HEK293 (cell line): ENCODE data around the gene MLLT10.

Experiments
- CTCF ChIA-PET: fragments of 350-600 bp; formaldehyde crosslinking; extraction: SDS; loops from one replicate; lab custom pipeline; 2021; ENCODE audit warnings: antibody characterized with exemption; lab: Yijun Ruan, JAX
- POLR2A ChIA-PET: fragments of 300-600 bp; formaldehyde crosslinking; extraction: SDS; loops from one replicate; lab custom pipeline; 2020; ENCODE audit warnings: antibody characterized with exemption, inconsistent platforms; lab: Yijun Ruan, JAX
- H3K27ac ChIP-seq: fragments of 200-500 bp; sonication (Bioruptor generic); 2 replicates; pipeline ENCODE4 v1.5.1; 2014; ENCODE audit warnings: low read depth, low read length, control low read depth, inconsistent platforms; ENCODE audit errors: extremely low read depth
- H3K36me3 ChIP-seq, 2 experiments: fragments of 200-500 bp in 1 of 2; sonication (Bioruptor generic) in 1 of 2; 1 replicate in 1 of 2; 2 replicates in 1 of 2; pipeline ENCODE4 v1.5.1; 2014 to 2017; ENCODE audit warnings: inconsistent platforms in 2 of 2, low read length in 2 of 2; ENCODE audit not compliant: control insufficient read depth in 2 of 2, insufficient read depth in 1 of 2
- H3K4me1 ChIP-seq: fragments of 200-500 bp; sonication (Bioruptor generic); 2 replicates; pipeline ENCODE4 v1.5.1; 2014; ENCODE audit warnings: mild to moderate bottlenecking, low read length, inconsistent platforms; ENCODE audit not compliant: control insufficient read depth, insufficient read depth
- H3K4me3 ChIP-seq: 2 replicates; pipeline ENCODE4 v1.5.1; 2011; ENCODE audit warnings: low read depth, mild to moderate bottlenecking, control low read depth, low read length, moderate library complexity
- H3K9me3 ChIP-seq: fragments of 200-500 bp; sonication (Bioruptor generic); 2 replicates; pipeline ENCODE4 v1.5.1; 2014; ENCODE audit warnings: low read depth, low read length, inconsistent platforms; ENCODE audit not compliant: control insufficient read depth, insufficient read depth
- GLIS2 ChIP-seq: fragments of 450-650 bp; formaldehyde crosslinking; IDR thresholded peaks from 2 replicates; pipeline ENCODE4 v1.5.1; 2016; ENCODE audit warnings: missing biosample characterization, missing genetic modification characterization
- HOXC10 ChIP-seq: sonication (generic); formaldehyde crosslinking; IDR thresholded peaks from 2 replicates; pipeline ENCODE4 v1.8.1; 2023; ENCODE audit warnings: mild to moderate bottlenecking, missing genetic modification reagents
- KLF16 ChIP-seq: fragments of 450-650 bp; formaldehyde crosslinking; IDR thresholded peaks from 2 replicates; pipeline ENCODE4 v1.5.1; 2017; ENCODE audit warnings: missing biosample characterization, missing genetic modification characterization
- KLF7 ChIP-seq: fragments of 450-650 bp; formaldehyde crosslinking; IDR thresholded peaks from 2 replicates; pipeline ENCODE4 v1.5.1; 2016; ENCODE audit warnings: missing biosample characterization, missing genetic modification characterization, borderline replicate concordance
- RBAK ChIP-seq: fragments of 450-650 bp; formaldehyde crosslinking; IDR thresholded peaks from 2 replicates; pipeline ENCODE4 v1.5.1; 2016; ENCODE audit warnings: missing biosample characterization, missing genetic modification characterization
- SCRT2 ChIP-seq: fragments of 450-650 bp; formaldehyde crosslinking; IDR thresholded peaks from 2 replicates; pipeline ENCODE4 v1.5.1; 2016; ENCODE audit warnings: missing biosample characterization, missing genetic modification characterization
- SETDB1 ChIP-seq: IDR thresholded peaks from one replicate; pipeline ENCODE4 v1.6.1; 2017; ENCODE audit warnings: mild to moderate bottlenecking, low read length, moderate library complexity, mixed read lengths; ENCODE audit not compliant: insufficient read length
- SP7 ChIP-seq: fragments of 450-650 bp; formaldehyde crosslinking; IDR thresholded peaks from 2 replicates; pipeline ENCODE4 v1.5.1; 2016; ENCODE audit warnings: missing biosample characterization, missing genetic modification characterization
- WT1 ChIP-seq: fragments of 450-650 bp; formaldehyde crosslinking; IDR thresholded peaks from 2 replicates; pipeline ENCODE4 v1.5.1; 2016; ENCODE audit warnings: missing biosample characterization, missing genetic modification characterization
- ZBTB17 ChIP-seq: fragments of 450-650 bp; formaldehyde crosslinking; IDR thresholded peaks from 2 replicates; pipeline ENCODE4 v1.5.1; 2016; ENCODE audit warnings: missing biosample characterization, missing genetic modification characterization
- ZFP41 ChIP-seq: fragments of 450-650 bp; formaldehyde crosslinking; IDR thresholded peaks from 2 replicates; pipeline ENCODE4 v1.5.1; 2016; ENCODE audit warnings: missing biosample characterization, missing genetic modification characterization, borderline replicate concordance
- ZNF114 ChIP-seq: fragments of 450-650 bp; formaldehyde crosslinking; IDR thresholded peaks from 2 replicates; pipeline ENCODE4 v1.5.0; 2017; ENCODE audit warnings: missing biosample characterization, missing genetic modification characterization
- ZNF449 ChIP-seq: fragments of 450-650 bp; formaldehyde crosslinking; IDR thresholded peaks from 2 replicates; pipeline ENCODE4 v1.5.1; 2017; ENCODE audit warnings: missing biosample characterization, mild to moderate bottlenecking, missing genetic modification characterization, moderate library complexity
- ZNF639 ChIP-seq: fragments of 450-650 bp; formaldehyde crosslinking; IDR thresholded peaks from 2 replicates; pipeline ENCODE4 v1.5.1; 2016; ENCODE audit warnings: missing biosample characterization, missing genetic modification characterization
- ZNF768 ChIP-seq: fragments of 450-650 bp; formaldehyde crosslinking; IDR thresholded peaks from 2 replicates; pipeline ENCODE4 v1.5.1; 2018; ENCODE audit warnings: missing biosample characterization, mild to moderate bottlenecking, missing genetic modification characterization
- ZNF792 ChIP-seq: fragments of 450-650 bp; formaldehyde crosslinking; IDR thresholded peaks from 2 replicates; pipeline ENCODE4 v1.5.1; 2016; ENCODE audit warnings: missing biosample characterization, missing genetic modification characterization
- ZNF843 ChIP-seq: fragments of 450-650 bp; formaldehyde crosslinking; IDR thresholded peaks from 2 replicates; pipeline ENCODE4 v1.5.1; 2016; ENCODE audit warnings: missing biosample characterization, missing genetic modification characterization
- ZSCAN30 ChIP-seq: fragments of 450-650 bp; IDR thresholded peaks from 2 replicates; pipeline ENCODE4 v1.5.1; 2018; ENCODE audit warnings: missing biosample characterization, mild to moderate bottlenecking, missing genetic modification characterization, moderate library complexity
- ZXDB ChIP-seq: fragments of 450-650 bp; formaldehyde crosslinking; IDR thresholded peaks from 2 replicates; pipeline ENCODE4 v1.5.1; 2016; ENCODE audit warnings: missing biosample characterization, missing genetic modification characterization
- TF ChIP-seq, protein P1 (sequence below): fragments of 450-650 bp; formaldehyde crosslinking; IDR thresholded peaks from 2 replicates; pipeline ENCODE4 v1.5.1; 2016; ENCODE audit warnings: missing biosample characterization, missing genetic modification characterization
- TF ChIP-seq, protein P2 (sequence below): fragments of 450-650 bp; formaldehyde crosslinking; IDR thresholded peaks from 2 replicates; pipeline ENCODE4 v1.5.1; 2016; ENCODE audit warnings: missing biosample characterization, missing genetic modification characterization
- TF ChIP-seq, protein P3 (sequence below): fragments of 450-650 bp; formaldehyde crosslinking; IDR thresholded peaks from 2 replicates; pipeline ENCODE4 v1.5.1; 2016; ENCODE audit warnings: missing biosample characterization, missing genetic modification characterization
- TF ChIP-seq, protein P4 (sequence below): fragments of 450-650 bp; IDR thresholded peaks from 2 replicates; pipeline ENCODE4 v1.5.1; 2018; ENCODE audit warnings: missing biosample characterization, mild to moderate bottlenecking, missing genetic modification characterization

MLLT10 gene

GRCh38 chr10:21501731-21502347 lies 32.2 kb upstream of the MLLT10 start (continued):
- TF ChIP-seq, protein P1, sequence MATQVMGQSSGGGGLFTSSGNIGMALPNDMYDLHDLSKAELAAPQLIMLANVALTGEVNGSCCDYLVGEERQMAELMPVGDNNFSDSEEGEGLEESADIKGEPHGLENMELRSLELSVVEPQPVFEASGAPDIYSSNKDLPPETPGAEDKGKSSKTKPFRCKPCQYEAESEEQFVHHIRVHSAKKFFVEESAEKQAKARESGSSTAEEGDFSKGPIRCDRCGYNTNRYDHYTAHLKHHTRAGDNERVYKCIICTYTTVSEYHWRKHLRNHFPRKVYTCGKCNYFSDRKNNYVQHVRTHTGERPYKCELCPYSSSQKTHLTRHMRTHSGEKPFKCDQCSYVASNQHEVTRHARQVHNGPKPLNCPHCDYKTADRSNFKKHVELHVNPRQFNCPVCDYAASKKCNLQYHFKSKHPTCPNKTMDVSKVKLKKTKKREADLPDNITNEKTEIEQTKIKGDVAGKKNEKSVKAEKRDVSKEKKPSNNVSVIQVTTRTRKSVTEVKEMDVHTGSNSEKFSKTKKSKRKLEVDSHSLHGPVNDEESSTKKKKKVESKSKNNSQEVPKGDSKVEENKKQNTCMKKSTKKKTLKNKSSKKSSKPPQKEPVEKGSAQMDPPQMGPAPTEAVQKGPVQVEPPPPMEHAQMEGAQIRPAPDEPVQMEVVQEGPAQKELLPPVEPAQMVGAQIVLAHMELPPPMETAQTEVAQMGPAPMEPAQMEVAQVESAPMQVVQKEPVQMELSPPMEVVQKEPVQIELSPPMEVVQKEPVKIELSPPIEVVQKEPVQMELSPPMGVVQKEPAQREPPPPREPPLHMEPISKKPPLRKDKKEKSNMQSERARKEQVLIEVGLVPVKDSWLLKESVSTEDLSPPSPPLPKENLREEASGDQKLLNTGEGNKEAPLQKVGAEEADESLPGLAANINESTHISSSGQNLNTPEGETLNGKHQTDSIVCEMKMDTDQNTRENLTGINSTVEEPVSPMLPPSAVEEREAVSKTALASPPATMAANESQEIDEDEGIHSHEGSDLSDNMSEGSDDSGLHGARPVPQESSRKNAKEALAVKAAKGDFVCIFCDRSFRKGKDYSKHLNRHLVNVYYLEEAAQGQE (tag by site-specific recombination) = no peak
- TF ChIP-seq, protein P2, sequence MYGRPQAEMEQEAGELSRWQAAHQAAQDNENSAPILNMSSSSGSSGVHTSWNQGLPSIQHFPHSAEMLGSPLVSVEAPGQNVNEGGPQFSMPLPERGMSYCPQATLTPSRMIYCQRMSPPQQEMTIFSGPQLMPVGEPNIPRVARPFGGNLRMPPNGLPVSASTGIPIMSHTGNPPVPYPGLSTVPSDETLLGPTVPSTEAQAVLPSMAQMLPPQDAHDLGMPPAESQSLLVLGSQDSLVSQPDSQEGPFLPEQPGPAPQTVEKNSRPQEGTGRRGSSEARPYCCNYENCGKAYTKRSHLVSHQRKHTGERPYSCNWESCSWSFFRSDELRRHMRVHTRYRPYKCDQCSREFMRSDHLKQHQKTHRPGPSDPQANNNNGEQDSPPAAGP = no peak
- TF ChIP-seq ZNF843 (tag by site-specific recombination) (no peak), ZSCAN30 (tag by site-specific recombination) (no peak), GLIS2 (tag by site-specific recombination) (no peak), KLF16 (tag by site-specific recombination) (no peak), ZNF114 (tag by site-specific recombination) (no peak), ZXDB (no peak), ZNF449 (tag by site-specific recombination) (no peak), SP7 (tag by site-specific recombination) (no peak)

GRCh38 chr10:21502348-21502740 lies 31.7 kb upstream of the MLLT10 start:
- H3K4me3 ChIP-seq = no peak overlapping the region
- CTCF ChIA-PET = interaction anchor here (0.6 kb wide), 1 partner anchor 230 kb away, joined by 3 read pairs; no protein-coding TSS in a partner anchor
- no peak overlapping the region for H3K27ac ChIP-seq
- no peaks in the 10 kb centered on the region for H3K36me3 ChIP-seq
- H3K9me3 ChIP-seq = no peaks in the 10 kb centered on the region
- peaks cover 15% of the 10 kb centered on the region for H3K4me1 ChIP-seq
- no peak for TF ChIP-seq KLF7 (tag by site-specific recombination)
- TF ChIP-seq HOXC10 (CRISPR knock-in tag) = no peak
- no peak for TF ChIP-seq ZNF768 (tag by site-specific recombination)
- no peak for TF ChIP-seq SCRT2
- TF ChIP-seq, protein P3, sequence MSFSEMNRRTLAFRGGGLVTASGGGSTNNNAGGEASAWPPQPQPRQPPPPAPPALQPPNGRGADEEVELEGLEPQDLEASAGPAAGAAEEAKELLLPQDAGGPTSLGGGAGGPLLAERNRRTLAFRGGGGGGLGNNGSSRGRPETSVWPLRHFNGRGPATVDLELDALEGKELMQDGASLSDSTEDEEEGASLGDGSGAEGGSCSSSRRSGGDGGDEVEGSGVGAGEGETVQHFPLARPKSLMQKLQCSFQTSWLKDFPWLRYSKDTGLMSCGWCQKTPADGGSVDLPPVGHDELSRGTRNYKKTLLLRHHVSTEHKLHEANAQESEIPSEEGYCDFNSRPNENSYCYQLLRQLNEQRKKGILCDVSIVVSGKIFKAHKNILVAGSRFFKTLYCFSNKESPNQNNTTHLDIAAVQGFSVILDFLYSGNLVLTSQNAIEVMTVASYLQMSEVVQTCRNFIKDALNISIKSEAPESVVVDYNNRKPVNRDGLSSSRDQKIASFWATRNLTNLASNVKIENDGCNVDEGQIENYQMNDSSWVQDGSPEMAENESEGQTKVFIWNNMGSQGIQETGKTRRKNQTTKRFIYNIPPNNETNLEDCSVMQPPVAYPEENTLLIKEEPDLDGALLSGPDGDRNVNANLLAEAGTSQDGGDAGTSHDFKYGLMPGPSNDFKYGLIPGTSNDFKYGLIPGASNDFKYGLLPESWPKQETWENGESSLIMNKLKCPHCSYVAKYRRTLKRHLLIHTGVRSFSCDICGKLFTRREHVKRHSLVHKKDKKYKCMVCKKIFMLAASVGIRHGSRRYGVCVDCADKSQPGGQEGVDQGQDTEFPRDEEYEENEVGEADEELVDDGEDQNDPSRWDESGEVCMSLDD (tag by site-specific recombination) = no peak
- TF ChIP-seq ZNF792 (tag by site-specific recombination) = no peak
- no peak for TF ChIP-seq ZFP41 (tag by site-specific recombination)
- TF ChIP-seq SETDB1 = no peak
- no peak for TF ChIP-seq WT1 (tag by site-specific recombination)
- TF ChIP-seq ZNF639 = no peak
- TF ChIP-seq ZBTB17 (tag by site-specific recombination) = 0 out of 2 replicates have a peak, but pooled peaks have one; percentile 13
- TF ChIP-seq, protein P4, sequence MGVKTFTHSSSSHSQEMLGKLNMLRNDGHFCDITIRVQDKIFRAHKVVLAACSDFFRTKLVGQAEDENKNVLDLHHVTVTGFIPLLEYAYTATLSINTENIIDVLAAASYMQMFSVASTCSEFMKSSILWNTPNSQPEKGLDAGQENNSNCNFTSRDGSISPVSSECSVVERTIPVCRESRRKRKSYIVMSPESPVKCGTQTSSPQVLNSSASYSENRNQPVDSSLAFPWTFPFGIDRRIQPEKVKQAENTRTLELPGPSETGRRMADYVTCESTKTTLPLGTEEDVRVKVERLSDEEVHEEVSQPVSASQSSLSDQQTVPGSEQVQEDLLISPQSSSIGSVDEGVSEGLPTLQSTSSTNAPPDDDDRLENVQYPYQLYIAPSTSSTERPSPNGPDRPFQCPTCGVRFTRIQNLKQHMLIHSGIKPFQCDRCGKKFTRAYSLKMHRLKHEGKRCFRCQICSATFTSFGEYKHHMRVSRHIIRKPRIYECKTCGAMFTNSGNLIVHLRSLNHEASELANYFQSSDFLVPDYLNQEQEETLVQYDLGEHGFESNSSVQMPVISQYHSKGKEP (tag by site-specific recombination) = peak; percentile 67; the same call in 1 of the 2 replicates
- no peak for TF ChIP-seq RBAK (tag by site-specific recombination)
- POLR2A ChIA-PET = no interaction called here
